HepG2 (cell line): ENCODE data around the gene DEPDC5. TPM values are rescaled to one million over a fixed set of nuclear protein-coding genes. Genes with fewer than 3 reads are reported as not detected.

Experiments used
- ATAC-seq: fragments of 200-7000 bp; cut with Tn5 transposase; 3 replicates; pipeline ENCODE4 v1.9.1; 2020; ENCODE audit warnings: mild to moderate bottlenecking, moderate library complexity
- BruUV-seq: library from RNA; stranded (reverse); fragments of 400-500 nt; replicated peaks from 2 replicates; lab custom pipeline; 2021; lab: Mats Ljungman, UMichigan
- CTCF ChIA-PET: fragments of 300-600 bp; formaldehyde crosslinking; extraction: SDS; loops from one replicate; lab custom pipeline; 2021; ENCODE audit warnings: low total read pairs, inconsistent platforms, low intra/inter-chr PET ratio; lab: Yijun Ruan, JAX
- POLR2A ChIA-PET: fragments of 350-600 bp; sonication (Branson Sonifier 250); formaldehyde crosslinking; loops from one replicate; lab custom pipeline; 2020; ENCODE audit warnings: antibody characterized with exemption, inconsistent platforms; lab: Yijun Ruan, JAX
- DNase-seq: peaks from one replicate; pipeline ENCODE4 v3.0.0-alpha.2; 2015; ENCODE audit warnings: low spot score
- FAIRE-seq: peaks from 3 replicates; lab custom pipeline; 2011; peaks lifted over from hg19 to GRCh38; lab: Jason Lieb, UNC
- H2AFZ ChIP-seq: one replicate; pipeline ENCODE4 v1.6.1; 2011; ENCODE audit warnings: low read length, inconsistent platforms
- H3K27ac ChIP-seq: fragments of 300-600 bp; 3 replicates; pipeline ENCODE4 v1.8.0; 2011; ENCODE audit warnings: mixed run types, mild to moderate bottlenecking, mixed read lengths, low read length, inconsistent platforms; ENCODE audit not compliant: insufficient read depth; ENCODE audit errors: extremely low read length
- H3K27me3 ChIP-seq, 2 experiments: fragments of 200-600 bp in 1 of 2; 2 replicates in 1 of 2; 3 replicates in 1 of 2; pipeline versions ENCODE4 v1.6.0 to v1.8.0; 2011; ENCODE audit warnings: low read length in 2 of 2, mild to moderate bottlenecking in 2 of 2, moderate library complexity in 2 of 2, inconsistent platforms in 1 of 2; ENCODE audit not compliant: insufficient read depth in 2 of 2, control insufficient read depth in 1 of 2
- H3K36me3 ChIP-seq, 2 experiments: fragments of 200-600 bp in 1 of 2; replicated peaks in 1 of 2; 2 replicates in 1 of 2; 3 replicates in 1 of 2; pipeline versions ENCODE4 v1.5.1 to v1.8.0; 2011; ENCODE audit warnings: low read length in 2 of 2, inconsistent platforms in 1 of 2; ENCODE audit not compliant: insufficient read depth in 2 of 2, control insufficient read depth in 1 of 2
- H3K4me1 ChIP-seq: 2 replicates; pipeline ENCODE4 v1.5.1; 2012; ENCODE audit warnings: low read length, inconsistent platforms; ENCODE audit not compliant: insufficient read depth
- H3K4me2 ChIP-seq: 2 replicates; pipeline ENCODE4 v1.6.0; 2011; ENCODE audit warnings: low read depth, low read length, inconsistent platforms
- H3K4me3 ChIP-seq, 3 experiments: fragments of 200-600 bp in 1 of 3; sonication (generic), shearing (Covaris generic) in 1 of 3; replicated peaks in 1 of 3; 2 replicates each; pipeline ENCODE4 v1.5.1; 2011 to 2016; ENCODE audit warnings: low read length in 3 of 3, inconsistent platforms in 2 of 3, low read depth in 2 of 3, mild to moderate bottlenecking in 2 of 3, control low read depth in 1 of 3, mixed read lengths in 1 of 3; ENCODE audit not compliant: insufficient read depth in 1 of 3
- H3K79me2 ChIP-seq: one replicate; pipeline ENCODE4 v1.6.1; 2011; ENCODE audit warnings: low read length, inconsistent platforms; ENCODE audit not compliant: insufficient read depth
- H3K9ac ChIP-seq: 2 replicates; pipeline ENCODE4 v1.6.0; 2011; ENCODE audit warnings: mild to moderate bottlenecking, low read depth, low read length, inconsistent platforms; ENCODE audit not compliant: insufficient read depth
- H3K9me3 ChIP-seq: 2 replicates; pipeline ENCODE4 v1.5.1; 2012; ENCODE audit warnings: mild to moderate bottlenecking, low read length
- H4K20me1 ChIP-seq: 2 replicates; pipeline ENCODE4 v1.6.0; 2011; ENCODE audit warnings: inconsistent platforms, mild to moderate bottlenecking, low read length, moderate library complexity; ENCODE audit not compliant: insufficient read depth
- ATM ChIP-seq: fragments of 450-650 bp; IDR thresholded peaks from 2 replicates; pipeline ENCODE4 v1.7.1; 2017; ENCODE audit warnings: mild to moderate bottlenecking, borderline replicate concordance
- ETV5 ChIP-seq: IDR thresholded peaks from 2 replicates; pipeline ENCODE4 v1.6.1; 2018; ENCODE audit warnings: missing biosample characterization, missing genetic modification reagents, inconsistent platforms, borderline replicate concordance
- HNRNPLL ChIP-seq: fragments of 200-400 bp; formaldehyde crosslinking; IDR thresholded peaks from 2 replicates; pipeline ENCODE4 v1.6.1; 2017; ENCODE audit warnings: mild to moderate bottlenecking, low read depth, low read length; ENCODE audit not compliant: poor library complexity, severe bottlenecking
- HOXA3 ChIP-seq: sonication (generic); formaldehyde crosslinking; IDR thresholded peaks from 2 replicates; pipeline ENCODE4 v1.5.0; 2020; ENCODE audit warnings: missing genetic modification reagents
- NCOR1 ChIP-seq: fragments of 200-600 bp; sonication (generic); IDR thresholded peaks from 2 replicates; pipeline ENCODE4 v1.7.0; 2017; ENCODE audit warnings: antibody characterized with exemption, low read length, borderline replicate concordance
- NFRKB ChIP-seq: fragments of 450-650 bp; IDR thresholded peaks from 2 replicates; pipeline ENCODE4 v1.6.1; 2017
- RARG ChIP-seq: sonication (generic); formaldehyde crosslinking; IDR thresholded peaks from 2 replicates; pipeline ENCODE4 v1.4.0; 2020; ENCODE audit warnings: low read depth, mild to moderate bottlenecking, missing genetic modification reagents
- RNF2 ChIP-seq: fragments of 450-650 bp; conservative IDR thresholded peaks from 2 replicates; pipeline ENCODE4 v1.6.1; 2016; ENCODE audit warnings: low read depth
- SRSF1 ChIP-seq: fragments of 200-400 bp; formaldehyde crosslinking; optimal IDR thresholded peaks from 2 replicates; pipeline ENCODE3; 2017; ENCODE audit warnings: mild to moderate bottlenecking, low read depth, low read length, moderate library complexity
- ZEB1 ChIP-seq: IDR thresholded peaks from 2 replicates; pipeline ENCODE4 v1.6.1; 2012; ENCODE audit warnings: mild to moderate bottlenecking, low read depth, inconsistent platforms; ENCODE audit not compliant: insufficient replicate concordance
- ZNF280B ChIP-seq: sonication (generic); formaldehyde crosslinking; IDR thresholded peaks from 2 replicates; pipeline ENCODE4 v1.5.0; 2020; ENCODE audit warnings: missing genetic modification reagents, mild to moderate bottlenecking, borderline replicate concordance
- ZNF354B ChIP-seq: sonication (generic); formaldehyde crosslinking; IDR thresholded peaks from 2 replicates; pipeline ENCODE4 v1.8.0; 2022; ENCODE audit warnings: mild to moderate bottlenecking, missing genetic modification reagents
- ZNF660 ChIP-seq: sonication (generic); formaldehyde crosslinking; IDR thresholded peaks from 2 replicates; pipeline ENCODE4 v1.5.1; 2020; ENCODE audit warnings: mild to moderate bottlenecking, low read depth, missing genetic modification reagents, borderline replicate concordance
- ZNF841 ChIP-seq: sonication (generic); formaldehyde crosslinking; IDR thresholded peaks from 2 replicates; pipeline ENCODE4 v1.8.1; 2023; ENCODE audit warnings: missing genetic modification reagents, borderline replicate concordance
- WGBS: methylation state at CpG from one replicate; pipeline ENCODE4 v1.1.6; 2017; ENCODE audit warnings: low lambda C conversion rate; 5-methylcytosine and 5-hydroxymethylcytosine counted together
- in situ Hi-C: cut with HindIII; loops from 2 replicates; pipeline ENCODE4 v1.10.0; 2017; ENCODE audit warnings: low pct_unique_long_range_greater_than_20kb; ENCODE audit not compliant: extremely low pct_ligation_motif_present
- intact Hi-C: fragments of 100-400 bp; cut with micrococcal nuclease; formaldehyde crosslinking; loops from one replicate; pipeline ENCODE4 v1.10.0; 2022; ENCODE audit not compliant: unreplicated experiment
- polyA plus RNA-seq, 8 experiments: library from polyadenylated mRNA; depleted of rRNA in 3 of 8; stranded (reverse) in 7 of 8; unstranded in 1 of 8; fragments of >200 nt; fragmentation: Illumina TruSeq in 4 of 8; extraction: Trizol in 4 of 8; gene quantifications; 2 replicates each; pipeline versions ENCODE4 v1.2.1 to v1.2.3, GENCODE V29; 2011 to 2016; ENCODE audit warnings: low read depth in 4 of 8, missing spikeins in 1 of 8, mixed read lengths in 1 of 8; ENCODE audit not compliant: insufficient read depth in 1 of 8
- total RNA-seq, 5 experiments: library from RNA; depleted of rRNA; stranded (reverse); fragments of >200 nt; fragmentation: Illumina TruSeq; extraction: Trizol; gene quantifications; 2 replicates each; pipeline ENCODE4 v1.2.3, GENCODE V29; 2016; ENCODE audit warnings: low read depth in 1 of 5
- TF ChIP-seq, protein P1 (sequence below): sonication (generic); formaldehyde crosslinking; IDR thresholded peaks from 2 replicates; pipeline ENCODE4 v1.8.0; 2022; ENCODE audit warnings: missing genetic modification reagents, mild to moderate bottlenecking, borderline replicate concordance

The DEPDC5 gene
- total and polyA plus RNA-seq, 2 of the 13 experiments (the other 11 are each of a cell fraction or from before 2014, with no cell fraction given), result 9.8 to 12.4 TPM

DNA sequence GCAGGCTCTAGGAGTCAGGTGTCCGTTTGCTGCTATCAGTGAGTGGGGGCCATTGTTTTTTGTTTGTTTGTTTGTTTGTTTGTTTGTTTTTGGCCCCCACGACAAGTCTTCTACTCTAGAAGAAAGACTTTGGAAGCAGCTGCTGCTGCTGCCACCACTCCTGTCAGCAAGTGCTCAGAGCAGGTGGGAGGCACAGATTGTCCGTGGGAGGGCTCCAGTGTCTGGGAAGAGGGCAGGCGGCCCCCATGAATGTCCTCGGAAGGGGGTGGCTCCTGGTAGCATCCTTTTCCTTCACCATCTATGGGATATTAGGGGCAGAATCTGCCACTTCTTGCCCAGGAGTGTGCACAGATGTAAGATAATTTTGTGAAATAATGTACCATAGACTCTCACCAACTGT, 152.8 kb downstream of the DEPDC5 start:
- Histone ChIP-seq H4K20me1 (no peaks in the 10 kb centered on the region), H3K4me3 (no peak overlapping the region), H3K9ac (no peak overlapping the region), H3K79me2 (no peaks in the 10 kb centered on the region), H3K27me3 (no peaks in the 10 kb centered on the region), H3K4me2 (no peak overlapping the region), H3K36me3 (peaks cover 0 to 16% of the 10 kb centered on the region in 2 experiments; a peak in 1 of 5 replicates), H3K27ac (no peak overlapping the region), H2AFZ (no peak overlapping the region), H3K9me3 (no peaks in the 10 kb centered on the region), H3K4me1 (peaks cover 12% of the 10 kb centered on the region)
- no peak for ATAC-seq
- ChIA-PET CTCF (no interaction called here), POLR2A (interaction anchor here (0.6 kb wide), 1 partner anchor 13 kb away, joined by 3 read pairs; no protein-coding TSS in a partner anchor)
- no TSS peak for BruUV-seq
- 92% methylated on average over 5 of the region's 5 CpGs for WGBS
- FAIRE-seq, result no peak
- in situ Hi-C loops (no loop called here), intact Hi-C loops (no loop called here)
- no peak for DNase-seq
- TF ChIP-seq SRSF1 (no peak), HOXA3 (CRISPR knock-in tag) (no peak), RNF2 (no peak), ATM (no peak), ZNF354B (CRISPR knock-in tag) (no peak), RARG (no peak), NFRKB (no peak), HNRNPLL (no peak), ZNF841 (CRISPR knock-in tag) (no peak), ZNF660 (CRISPR knock-in tag) (no peak), ZNF280B (CRISPR knock-in tag) (no peak), ZEB1 (no peak), ETV5 (CRISPR knock-in tag) (no peak), NCOR1 (no peak)
- TF ChIP-seq, protein P1, sequence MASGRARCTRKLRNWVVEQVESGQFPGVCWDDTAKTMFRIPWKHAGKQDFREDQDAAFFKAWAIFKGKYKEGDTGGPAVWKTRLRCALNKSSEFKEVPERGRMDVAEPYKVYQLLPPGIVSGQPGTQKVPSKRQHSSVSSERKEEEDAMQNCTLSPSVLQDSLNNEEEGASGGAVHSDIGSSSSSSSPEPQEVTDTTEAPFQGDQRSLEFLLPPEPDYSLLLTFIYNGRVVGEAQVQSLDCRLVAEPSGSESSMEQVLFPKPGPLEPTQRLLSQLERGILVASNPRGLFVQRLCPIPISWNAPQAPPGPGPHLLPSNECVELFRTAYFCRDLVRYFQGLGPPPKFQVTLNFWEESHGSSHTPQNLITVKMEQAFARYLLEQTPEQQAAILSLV (CRISPR knock-in tag), result no peak
